ENCODE measurements around the gene FNDC3B. TPM values are rescaled to one million over a fixed set of nuclear protein-coding genes. Genes with fewer than 3 reads are reported as not detected.

The FNDC3B gene
- total and polyA plus RNA-seq, 9 of the 15 experiments (the other 6 are each of a cell fraction or from before 2014, with no cell fraction given): 7.0 to 35.8 (median 16.2) TPM

DNA sequence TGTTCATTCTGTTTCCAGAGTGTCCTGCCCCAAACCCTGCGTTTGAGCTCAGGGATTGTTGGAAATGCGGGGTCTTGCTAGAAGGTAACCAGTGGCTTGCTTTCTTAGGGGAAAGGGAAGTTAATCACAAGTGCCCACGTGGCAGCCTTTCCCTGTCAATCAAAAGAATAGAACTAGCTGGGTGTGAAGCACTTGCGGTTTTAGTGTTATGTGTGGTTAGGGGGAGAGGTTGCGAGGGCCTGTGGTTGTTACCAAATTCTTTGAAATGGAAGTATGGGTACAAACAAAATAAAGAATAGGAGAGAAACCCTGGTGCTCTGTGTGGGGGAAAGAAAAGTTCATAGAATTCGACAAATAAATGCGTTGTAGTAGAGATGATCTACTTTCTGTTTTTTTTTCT lies 67.6 kb downstream of the FNDC3B start (continued):
- peak; percentile 86 for TF ChIP-seq USF2 (CRISPR knock-in tag; IDR thresholded peaks at IDR 0.05)

GRCh38 chr3:172107403-172107802 lies 68.0 kb downstream of the FNDC3B start:
- H3K27ac ChIP-seq (ENCODE audit: extremely low read depth, low read depth, low read length): peak overlapping the region; percentile 11; the same call in 1 of the 3 replicates
- no peak overlapping the region; a peak in 1 of 4 replicates for H3K9ac ChIP-seq (ENCODE audit: insufficient read depth in 1 of 2, low read depth in 2 of 2, low read length in 2 of 2)
- ATAC-seq: peak; percentile 48
- intact Hi-C loops (cut with micrococcal nuclease) (loop anchor here (2.0 to 5.0 kb wide), 2 partner anchors 40 to 69 kb away; partner anchors contain the start of gene FNDC3B), in situ Hi-C loops (cut with MboI) (no loop called here)
- 0 out of 2 replicates have a peak overlapping the region, but pooled peaks have one; percentile 11 for H3K4me2 ChIP-seq (ENCODE audit: insufficient read depth, low read length)
- no peaks in the 10 kb centered on the region for H3K27me3 ChIP-seq (ENCODE audit: control insufficient read depth in 2 of 2, insufficient read depth in 2 of 2, low read length in 2 of 2)
- peak in 3 of 4 experiments; percentile 15 to 45 (median 22) for DNase-seq (ENCODE audit: extremely low read depth in 1 of 4, low spot score in 3 of 4)
- H3K4me3 ChIP-seq: no peak overlapping the region
- H3K36me3 ChIP-seq (ENCODE audit: control insufficient read depth, insufficient read depth, low read length): peaks cover 6% of the 10 kb centered on the region; the same call in 2 of the 3 replicates
- no peaks in the 10 kb centered on the region for H3K9me3 ChIP-seq (replicated peaks; ENCODE audit: control insufficient read depth, insufficient read depth, low read depth, low read length)
- CTCF ChIA-PET (ENCODE audit: low intra/inter-chr PET ratio): no interaction called here
- 0 out of 2 replicates have a peak, but pooled peaks cover 5% of the 10 kb centered on the region for H4K20me1 ChIP-seq (replicated peaks; ENCODE audit: control insufficient read depth, insufficient read depth, low read length)
- POLR2A ChIA-PET: interaction anchor here (0.8 to 1.5 kb wide), 2 partner anchors 9 to 13 kb away, joined by 3 to 4 read pairs; no protein-coding TSS in a partner anchor
- 34% methylated on average over 4 of the region's 4 CpGs for WGBS (ENCODE audit: insufficient coverage, low coverage, missing lambda C conversion rate)
- BruUV-seq (replicated peaks): no TSS peak
- H3K9me1 ChIP-seq (ENCODE audit: control insufficient read depth, insufficient read depth, low read length): no peaks in the 10 kb centered on the region
- peaks cover 93% of the 10 kb centered on the region for H3K79me2 ChIP-seq (ENCODE audit: control insufficient read depth, insufficient read depth, low read length)
- no peak overlapping the region for H2AFZ ChIP-seq (ENCODE audit: low read depth, low read length)
- peaks cover 7 to 41% of the 10 kb centered on the region in 2 experiments for H3K4me1 ChIP-seq (replicated peaks in 1 of 2; ENCODE audit: control insufficient read depth in 2 of 2, insufficient read depth in 2 of 2, low read length in 2 of 2)
- no peak for FAIRE-seq
- TF ChIP-seq, protein P1, sequence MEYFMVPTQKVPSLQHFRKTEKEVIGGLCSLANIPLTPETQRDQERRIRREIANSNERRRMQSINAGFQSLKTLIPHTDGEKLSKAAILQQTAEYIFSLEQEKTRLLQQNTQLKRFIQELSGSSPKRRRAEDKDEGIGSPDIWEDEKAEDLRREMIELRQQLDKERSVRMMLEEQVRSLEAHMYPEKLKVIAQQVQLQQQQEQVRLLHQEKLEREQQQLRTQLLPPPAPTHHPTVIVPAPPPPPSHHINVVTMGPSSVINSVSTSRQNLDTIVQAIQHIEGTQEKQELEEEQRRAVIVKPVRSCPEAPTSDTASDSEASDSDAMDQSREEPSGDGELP (CRISPR knock-in tag; IDR thresholded peaks at IDR 0.05; ENCODE audit: borderline replicate concordance): peak; percentile 84
- TF ChIP-seq DNMT1 (IDR thresholded peaks at IDR 0.05) (no peak), ZBTB11 (CRISPR knock-in tag; IDR thresholded peaks at IDR 0.05) (no peak), SIN3A (IDR thresholded peaks at IDR 0.05; ENCODE audit: borderline replicate concordance in 2 of 2, control insufficient read depth in 1 of 2, low read depth in 2 of 2, low read length in 2 of 2) (peak in 1 of 2 experiments; percentile 37; a peak in 1 of 4 replicates), TCF7 (IDR thresholded peaks at IDR 0.05; ENCODE audit: borderline replicate concordance) (no peak), HDAC6 (IDR thresholded peaks at IDR 0.05; ENCODE audit: low read depth, low read length) (no peak), TRIM28 (IDR thresholded peaks at IDR 0.05) (no peak)
- TF ChIP-seq, protein P2, sequence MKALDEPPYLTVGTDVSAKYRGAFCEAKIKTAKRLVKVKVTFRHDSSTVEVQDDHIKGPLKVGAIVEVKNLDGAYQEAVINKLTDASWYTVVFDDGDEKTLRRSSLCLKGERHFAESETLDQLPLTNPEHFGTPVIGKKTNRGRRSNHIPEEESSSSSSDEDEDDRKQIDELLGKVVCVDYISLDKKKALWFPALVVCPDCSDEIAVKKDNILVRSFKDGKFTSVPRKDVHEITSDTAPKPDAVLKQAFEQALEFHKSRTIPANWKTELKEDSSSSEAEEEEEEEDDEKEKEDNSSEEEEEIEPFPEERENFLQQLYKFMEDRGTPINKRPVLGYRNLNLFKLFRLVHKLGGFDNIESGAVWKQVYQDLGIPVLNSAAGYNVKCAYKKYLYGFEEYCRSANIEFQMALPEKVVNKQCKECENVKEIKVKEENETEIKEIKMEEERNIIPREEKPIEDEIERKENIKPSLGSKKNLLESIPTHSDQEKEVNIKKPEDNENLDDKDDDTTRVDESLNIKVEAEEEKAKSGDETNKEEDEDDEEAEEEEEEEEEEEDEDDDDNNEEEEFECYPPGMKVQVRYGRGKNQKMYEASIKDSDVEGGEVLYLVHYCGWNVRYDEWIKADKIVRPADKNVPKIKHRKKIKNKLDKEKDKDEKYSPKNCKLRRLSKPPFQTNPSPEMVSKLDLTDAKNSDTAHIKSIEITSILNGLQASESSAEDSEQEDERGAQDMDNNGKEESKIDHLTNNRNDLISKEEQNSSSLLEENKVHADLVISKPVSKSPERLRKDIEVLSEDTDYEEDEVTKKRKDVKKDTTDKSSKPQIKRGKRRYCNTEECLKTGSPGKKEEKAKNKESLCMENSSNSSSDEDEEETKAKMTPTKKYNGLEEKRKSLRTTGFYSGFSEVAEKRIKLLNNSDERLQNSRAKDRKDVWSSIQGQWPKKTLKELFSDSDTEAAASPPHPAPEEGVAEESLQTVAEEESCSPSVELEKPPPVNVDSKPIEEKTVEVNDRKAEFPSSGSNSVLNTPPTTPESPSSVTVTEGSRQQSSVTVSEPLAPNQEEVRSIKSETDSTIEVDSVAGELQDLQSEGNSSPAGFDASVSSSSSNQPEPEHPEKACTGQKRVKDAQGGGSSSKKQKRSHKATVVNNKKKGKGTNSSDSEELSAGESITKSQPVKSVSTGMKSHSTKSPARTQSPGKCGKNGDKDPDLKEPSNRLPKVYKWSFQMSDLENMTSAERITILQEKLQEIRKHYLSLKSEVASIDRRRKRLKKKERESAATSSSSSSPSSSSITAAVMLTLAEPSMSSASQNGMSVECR (CRISPR knock-in tag; IDR thresholded peaks at IDR 0.05): 0 out of 2 replicates have a peak, but pooled peaks have one; percentile 13
